Stimulated activated CD4-positive, alpha-beta T cell treated with anti-CD3 and anti-CD28 coated beads, Interleukin-1b, Interleukin-23, amount 100 ng/mL, for 24 hours (primary cell): ENCODE results near the gene PGS1.
A peak's percentile ranks its signal among the peaks of the same experiment; 100 is the strongest.

ENCODE experiments used
- DNase-seq, 4 experiments: peaks; one replicate each; pipeline ENCODE4 v3.0.0-alpha.2; 2020; ENCODE audit warnings: low read depth in 4 of 4, low spot score in 1 of 4

PGS1 gene

DNA sequence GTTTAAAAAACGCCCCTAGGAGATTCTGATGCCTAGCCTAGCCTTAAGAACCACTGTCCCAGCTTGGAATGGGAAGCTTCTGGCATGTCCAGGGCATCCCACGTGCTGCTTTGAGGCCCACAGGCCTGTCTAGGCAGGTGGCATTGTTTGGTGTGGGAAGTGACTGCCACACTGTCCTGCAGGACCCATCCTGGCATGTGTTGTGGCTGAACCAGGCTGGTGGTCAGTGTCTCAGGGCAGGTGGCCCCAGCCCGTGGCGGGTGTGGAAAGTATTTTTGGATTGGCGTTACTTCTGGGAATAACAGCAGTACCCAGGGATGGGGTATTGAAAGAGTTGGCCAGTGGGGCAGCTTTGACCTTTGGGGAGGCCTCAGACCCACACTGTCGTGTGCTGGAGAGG is 27.9 kb downstream of the PGS1 start:
- DNase-seq, result no peak

DNA sequence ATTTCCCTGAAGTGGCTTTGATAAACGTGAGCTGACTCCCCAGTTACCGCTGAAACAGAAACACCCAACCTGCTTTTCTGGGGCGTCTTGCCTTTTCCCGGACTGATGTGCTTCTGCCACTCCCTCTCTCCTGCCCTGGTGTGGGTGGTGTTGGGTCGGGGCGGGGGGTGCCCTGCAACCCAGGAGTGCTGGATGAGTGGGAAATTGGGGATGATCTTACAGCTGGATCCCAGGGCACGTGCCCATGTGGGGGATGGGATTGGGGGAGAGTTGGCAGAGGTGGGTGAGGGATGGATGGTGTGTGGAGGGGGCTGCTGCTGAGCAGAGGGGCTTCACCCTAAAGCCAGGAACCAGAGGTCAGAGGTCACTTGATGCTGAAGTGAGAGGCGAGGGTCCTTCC is 28.5 kb downstream of the PGS1 start:
- DNase-seq, result no peak

DNA sequence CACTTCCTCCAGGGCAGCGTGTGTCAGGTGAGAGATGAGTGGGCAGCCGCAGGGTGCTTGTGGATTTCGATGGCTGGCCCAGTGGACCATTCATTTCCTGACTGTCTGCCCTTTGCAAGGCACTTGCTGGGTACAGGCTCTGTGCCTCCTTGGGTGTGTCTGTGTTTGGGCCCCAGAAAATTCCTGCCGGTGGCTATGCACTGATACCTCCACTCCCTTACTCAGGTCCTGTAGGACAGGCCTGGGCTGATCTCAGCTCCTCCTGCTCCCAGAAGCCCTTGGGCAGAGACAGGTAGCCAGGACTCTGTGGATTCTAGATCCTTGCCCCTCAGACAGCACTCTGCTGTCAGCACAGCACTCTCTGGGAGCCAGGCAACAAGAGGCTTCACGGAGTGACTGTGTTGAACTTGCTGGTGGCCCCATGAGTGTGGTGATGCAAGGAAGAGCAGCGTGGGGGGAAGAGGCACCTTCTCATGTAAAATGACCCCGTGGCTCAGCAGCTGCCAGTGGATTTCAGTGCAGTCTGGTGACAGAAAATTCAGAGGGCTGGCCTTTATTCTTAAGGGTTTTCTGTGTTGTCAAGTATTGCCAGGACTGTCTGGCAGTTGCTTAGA is 29.0 kb downstream of the PGS1 start:
- no peak for DNase-seq

DNA sequence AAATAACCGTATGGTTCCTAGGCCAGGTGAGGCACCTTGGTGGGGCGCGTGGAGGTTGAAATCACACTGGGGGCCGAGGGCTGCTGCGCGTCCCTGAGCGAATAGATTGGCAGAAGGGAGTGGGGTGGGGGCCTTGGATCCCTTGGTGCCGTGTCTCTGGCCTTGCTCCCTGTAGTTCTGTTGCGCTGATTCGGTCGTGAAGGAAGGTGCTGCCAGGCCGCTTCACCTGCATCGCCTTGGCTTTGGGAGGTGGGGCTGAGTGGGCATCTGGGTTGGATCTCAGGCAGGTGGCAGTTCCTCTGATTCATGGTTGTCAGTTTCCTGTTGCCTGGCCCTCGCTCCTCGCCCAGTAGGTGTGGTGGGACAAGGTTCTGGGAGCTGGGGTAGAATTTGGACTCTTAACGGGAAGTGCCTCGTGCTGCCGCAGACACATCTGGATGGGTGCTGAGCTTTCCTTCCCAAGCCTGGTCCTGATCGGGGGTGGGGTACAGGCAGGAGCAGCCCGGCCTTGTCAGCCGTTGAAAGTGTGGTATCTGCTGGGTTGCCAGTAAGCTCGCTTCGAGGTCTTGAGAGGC is 30.1 kb downstream of the PGS1 start:
- DNase-seq, result no peak

DNA sequence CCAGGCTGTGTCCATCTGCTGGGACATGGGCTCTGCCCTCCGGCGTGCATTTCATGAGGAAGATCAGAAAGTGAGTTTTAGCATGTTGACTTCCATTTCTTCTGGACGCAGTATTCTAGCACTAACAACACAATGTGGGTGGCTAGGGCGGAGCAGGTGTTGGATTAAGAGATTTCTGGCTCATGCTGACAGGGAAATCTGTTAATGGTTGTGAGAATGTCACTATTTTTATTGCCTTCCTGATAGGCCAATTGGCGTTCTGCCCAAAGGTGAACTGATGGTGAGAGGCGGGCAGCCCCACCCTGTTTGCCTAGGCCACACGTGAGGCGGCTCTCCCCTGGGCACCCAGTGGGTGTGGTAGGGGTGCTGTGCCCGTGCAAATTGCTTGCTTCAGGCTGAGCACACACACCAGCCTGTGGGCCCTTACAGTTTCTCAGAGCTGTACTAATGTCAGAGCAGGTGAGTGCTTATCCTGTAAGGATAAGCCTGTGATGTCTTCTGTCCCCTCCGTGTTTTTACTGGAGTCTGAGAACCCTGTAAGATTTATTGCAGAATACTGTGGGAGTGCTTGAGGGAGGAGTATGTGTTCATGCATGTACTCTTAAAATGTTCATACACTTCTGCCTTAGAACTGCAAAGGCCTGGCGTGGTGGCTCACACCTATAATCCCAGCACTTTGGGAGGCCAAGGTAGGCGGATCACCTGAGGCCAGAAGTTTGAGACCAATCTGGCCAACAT is 30.9 kb downstream of the PGS1 start:
- no peak for DNase-seq

DNA sequence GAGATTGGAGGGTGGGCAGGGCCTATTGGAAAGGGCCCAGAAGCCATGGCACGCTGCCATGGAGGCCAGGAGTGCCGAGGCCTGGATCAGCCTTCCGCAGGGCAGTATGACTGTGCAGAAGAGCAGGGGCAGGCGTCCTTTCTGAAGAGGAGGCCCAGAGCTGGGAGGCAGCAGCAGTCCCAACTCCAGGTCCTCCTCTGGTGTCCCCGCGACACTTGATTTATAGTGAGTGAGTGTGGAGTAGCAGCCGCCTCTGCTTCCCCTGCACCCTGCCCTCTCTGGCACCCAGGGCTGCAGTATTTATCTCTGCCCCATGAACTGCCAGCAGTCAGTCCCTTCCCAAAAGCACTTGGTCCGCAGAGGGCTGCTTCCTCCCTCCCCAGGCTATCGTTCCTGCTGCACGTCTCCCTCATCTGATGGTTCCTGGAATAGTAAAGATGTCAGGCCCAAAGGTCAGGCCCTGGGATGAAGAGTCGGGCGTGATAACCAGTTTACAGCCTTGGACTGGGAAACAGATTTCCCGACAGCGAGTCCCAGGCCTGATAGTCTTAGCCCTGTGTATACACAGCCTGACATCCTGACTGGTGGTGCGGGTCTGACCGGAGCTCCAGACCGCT is 32.9 kb downstream of the PGS1 start:
- DNase-seq, result no peak

DNA sequence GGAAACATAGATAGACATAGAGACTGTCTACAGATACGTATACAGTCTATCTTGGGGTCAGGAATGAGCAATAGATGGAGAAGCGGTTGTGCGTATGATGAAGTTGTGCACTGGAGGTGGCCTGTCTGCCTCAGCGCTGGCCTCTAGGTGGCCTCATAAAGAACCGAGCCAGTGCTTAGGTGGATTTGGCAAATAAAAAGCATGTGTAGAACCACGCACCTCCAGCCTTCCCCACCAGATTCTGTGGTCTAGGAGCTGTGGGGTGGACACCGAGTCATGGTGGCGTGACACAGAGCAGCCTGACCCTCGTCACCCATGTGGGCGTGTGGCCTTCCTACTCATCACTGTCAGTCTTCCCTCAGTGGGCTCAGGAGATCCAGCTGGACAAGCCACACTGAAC is 34.0 kb downstream of the PGS1 start:
- peak in 1 of 4 experiments; percentile 27 for DNase-seq

DNA sequence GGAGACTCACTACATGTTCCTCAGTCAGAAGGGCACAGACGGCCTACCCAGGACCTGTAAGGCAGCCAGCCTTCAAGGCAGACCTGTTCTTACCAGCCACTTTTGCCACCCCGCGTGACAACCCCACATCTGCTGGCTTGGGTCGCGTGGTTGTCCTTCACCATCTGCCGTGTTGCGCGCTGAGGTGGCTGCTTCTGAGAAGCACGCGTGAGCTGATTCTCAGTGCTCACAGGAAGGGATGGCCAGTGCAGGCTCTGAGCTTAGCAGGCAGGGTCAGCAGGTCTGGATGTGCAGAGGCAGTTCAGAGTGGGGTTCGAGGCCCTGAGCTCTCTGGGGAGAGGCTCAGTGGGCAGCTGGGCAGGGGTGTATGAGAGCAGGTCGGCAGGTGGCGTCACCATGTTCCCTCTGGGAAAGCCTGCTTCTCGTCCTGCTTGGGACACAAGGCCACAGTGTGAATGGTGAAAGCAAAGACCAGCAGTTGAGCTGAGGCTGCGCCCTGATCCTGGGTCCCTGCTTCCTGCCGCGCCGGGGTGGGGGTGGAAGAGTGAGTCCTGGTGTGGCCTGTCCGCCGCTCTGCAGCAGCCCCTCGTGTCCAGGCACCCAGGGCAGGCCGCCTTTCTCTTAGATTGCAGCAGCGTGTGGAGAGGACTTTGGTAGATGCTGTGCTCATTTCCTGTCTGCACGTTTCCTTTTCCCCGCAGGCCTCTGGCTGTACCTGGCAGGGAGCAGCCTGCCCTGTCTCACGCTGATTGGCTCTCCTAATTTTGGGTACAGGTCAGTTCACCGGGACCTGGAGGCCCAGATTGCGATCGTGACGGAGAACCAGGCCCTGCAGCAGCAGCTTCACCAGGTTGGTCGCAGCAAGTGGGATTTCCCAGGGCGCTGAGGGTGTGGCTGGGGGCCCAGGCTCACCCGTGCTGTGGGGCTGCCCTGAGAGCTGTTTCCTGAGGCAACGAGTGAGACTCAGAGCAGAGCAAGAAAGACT is 36.0 kb downstream of the PGS1 start:
- peak in 3 of 4 experiments; percentile 14 to 35 (median 18) for DNase-seq

DNA sequence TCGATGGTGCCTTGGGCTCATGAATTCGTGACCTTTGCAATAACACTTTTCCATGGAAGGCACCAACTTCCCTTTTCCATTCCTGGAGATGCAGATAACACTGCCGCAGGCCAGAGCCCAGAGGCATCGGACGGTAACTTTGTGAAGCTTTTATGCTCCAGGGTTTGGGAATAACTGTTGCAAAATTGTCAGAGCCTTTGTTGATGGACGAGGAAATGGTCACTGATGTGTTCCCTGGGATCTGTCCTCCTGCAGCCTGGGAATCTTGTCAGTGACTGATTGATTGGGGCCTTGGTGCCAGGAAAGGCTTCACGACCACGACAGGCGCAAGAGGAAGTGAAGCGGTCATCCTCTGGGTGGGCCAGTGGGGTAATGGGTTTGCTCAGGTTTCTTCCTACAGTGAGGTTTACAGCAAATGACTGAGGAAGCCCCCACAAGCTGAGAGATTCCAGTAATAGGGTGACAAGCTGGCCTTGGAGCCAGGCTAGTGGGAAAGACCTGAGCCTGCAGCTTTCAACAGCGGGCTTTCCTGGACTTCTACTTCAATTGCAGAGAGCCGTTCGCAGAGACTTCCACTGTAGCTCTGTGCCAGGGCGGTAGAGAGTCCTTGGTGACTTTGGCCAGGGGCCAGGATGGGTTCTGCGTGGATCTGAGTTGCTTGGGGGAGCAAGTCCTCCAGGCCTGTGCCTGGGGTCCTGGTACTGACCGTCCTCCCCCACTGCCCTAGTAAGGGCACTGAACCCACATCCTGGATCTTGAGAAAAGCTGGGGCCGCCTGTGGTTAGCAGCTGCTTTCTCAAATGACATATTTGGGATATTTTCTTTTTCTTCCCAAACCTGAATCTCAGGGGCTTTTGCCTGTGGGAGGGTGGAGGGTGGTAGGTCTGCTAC is 37.6 kb downstream of the PGS1 start:
- DNase-seq, result no peak

DNA sequence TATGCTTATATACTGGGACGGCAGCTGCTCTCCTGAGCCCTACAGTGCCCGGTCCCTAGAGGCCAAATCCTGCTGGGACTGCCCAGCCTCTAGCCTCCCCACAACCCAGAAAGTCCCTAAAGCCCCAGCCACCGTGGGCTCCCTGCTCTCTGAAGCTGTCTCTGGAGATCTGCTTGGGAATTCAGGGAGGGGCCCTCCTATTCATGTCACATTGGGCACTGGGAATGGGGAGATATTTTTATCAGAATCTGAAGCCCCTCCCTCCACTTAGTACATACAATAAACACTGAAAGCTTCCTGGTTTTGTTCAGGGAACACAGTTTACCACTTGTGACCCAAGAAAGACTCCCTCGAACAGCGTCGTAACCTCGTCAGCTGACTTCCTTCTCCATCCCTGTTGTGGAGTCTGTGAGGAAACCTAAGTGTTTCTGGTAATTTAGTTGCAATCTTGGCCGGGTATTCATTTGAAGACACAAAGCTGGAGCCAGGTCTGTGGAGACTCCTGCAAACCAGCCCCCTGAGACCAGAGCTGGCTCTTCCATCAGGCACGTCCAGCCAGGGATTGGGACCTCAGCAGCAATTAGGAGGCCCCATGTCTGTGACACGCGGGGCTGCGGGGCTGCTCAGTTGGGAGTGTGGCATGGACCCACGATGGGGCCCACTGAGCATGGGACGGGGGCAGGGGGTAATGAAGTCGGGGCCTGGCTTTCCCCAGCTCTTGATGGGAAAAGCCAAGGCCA is 38.5 kb downstream of the PGS1 start:
- DNase-seq, result no peak

DNA sequence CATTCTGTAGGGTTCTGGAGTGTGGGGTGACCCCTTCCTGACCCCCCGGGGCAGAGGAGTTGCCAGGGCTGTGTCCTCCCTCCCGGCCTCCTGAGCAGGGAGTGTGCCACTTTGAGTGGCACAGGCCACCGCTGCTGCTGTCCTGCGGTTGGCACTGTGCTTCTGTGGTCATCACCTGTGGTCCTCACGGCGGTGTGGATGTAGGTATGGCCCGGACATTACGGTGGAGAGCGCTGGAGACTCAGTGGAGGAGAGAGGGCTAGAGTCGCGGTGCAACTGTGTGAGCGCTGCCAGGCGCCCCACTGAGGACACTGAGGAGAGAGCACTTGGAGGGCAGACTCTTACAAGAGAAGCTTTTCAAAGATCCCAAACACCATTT is 39.1 kb downstream of the PGS1 start:
- no peak for DNase-seq

DNA sequence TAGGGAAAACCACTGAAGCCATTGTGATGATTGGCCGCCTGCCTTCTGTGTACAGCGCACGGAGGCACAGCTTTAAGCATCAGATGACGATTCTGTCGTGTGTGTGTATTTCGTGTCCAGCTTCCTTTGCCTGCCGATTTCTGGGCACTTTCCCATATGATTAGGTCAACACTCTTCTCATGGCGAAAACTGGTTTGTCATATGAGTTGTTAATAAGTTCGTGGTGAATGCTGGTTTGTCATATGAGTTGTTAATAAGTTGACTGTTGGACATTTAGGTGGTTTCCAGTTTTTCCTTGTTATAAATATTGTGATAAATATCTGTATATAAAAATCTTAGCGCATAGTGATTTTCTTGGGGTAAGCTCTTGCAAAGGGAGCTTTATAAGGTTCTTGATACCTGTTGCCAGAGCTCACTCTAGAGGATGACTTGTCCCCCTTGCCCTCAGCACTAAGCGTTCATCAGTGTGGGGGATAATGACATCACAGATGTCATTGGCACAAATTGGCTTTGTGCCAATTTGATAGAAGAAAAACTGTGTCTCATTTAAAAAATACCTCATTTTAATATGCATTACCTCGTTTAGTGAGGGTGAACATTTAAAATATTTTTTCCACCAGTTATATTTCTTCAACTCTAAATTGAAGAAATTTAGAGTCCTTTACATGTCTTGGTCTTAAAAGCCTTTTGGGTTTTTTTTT is 40.0 kb downstream of the PGS1 start:
- DNase-seq, result no peak

DNA sequence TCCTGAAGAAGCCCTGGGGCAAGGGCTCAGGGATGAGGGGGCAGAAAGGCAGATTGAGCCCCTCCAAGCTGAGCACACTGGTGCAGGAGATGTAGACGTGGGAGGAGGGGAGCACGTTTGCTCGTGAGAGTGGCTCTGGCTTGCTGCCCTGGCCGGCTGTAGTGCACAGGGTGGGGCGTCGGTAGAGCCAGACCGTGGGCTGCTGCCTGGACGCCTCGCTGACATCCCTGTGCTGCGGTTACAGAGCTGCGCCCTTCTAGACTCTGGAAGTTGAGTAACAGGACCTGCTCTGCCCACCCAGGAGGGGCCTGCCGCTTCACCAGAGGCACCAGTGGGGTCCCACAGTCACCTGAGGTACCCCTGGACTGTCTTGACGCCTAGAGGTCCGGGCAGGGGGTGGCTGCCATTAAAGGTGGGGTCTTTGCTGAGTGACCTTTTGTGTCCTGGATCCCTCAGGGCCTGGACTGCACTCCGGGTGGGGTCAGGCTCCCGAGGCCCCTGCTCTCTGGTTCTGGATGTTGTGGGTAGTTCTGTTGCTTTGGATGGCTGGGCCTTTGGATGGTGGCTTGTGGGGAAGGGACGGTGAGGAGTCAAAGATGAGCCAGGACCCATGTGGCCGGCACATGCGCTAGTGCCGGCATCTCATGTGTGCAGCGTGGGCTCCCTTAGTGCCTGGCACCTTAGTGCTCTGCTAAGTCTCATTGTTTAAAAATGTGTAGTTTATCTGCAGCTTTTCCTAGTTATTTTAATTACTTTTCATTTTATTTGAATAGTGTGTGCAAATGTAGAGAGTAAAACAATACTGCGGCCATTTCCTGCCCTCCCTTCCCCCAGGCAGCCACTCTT is 41.7 kb downstream of the PGS1 start:
- no peak for DNase-seq

DNA sequence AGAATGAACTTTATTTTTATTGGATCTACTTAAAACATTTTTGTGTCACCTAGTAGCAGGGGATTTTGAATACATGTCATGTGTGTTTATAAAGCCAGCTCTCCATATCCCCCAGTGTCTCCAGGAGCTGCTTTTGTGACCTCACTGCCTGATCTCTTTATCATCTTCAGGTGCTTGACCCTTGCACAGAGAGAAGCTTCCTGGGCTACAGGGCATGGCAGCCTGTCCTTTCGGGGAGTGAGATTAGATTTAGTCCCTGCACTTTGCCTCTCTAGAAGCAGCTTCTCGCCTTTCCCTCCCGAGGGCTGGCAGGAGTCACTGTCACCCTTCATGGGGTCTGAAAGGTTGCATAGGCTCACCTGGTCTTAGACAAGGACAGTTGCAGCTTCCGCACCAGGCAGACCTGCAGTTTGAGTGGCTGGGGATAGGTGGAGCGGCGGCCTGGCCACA is 42.7 kb downstream of the PGS1 start:
- no peak for DNase-seq

DNA sequence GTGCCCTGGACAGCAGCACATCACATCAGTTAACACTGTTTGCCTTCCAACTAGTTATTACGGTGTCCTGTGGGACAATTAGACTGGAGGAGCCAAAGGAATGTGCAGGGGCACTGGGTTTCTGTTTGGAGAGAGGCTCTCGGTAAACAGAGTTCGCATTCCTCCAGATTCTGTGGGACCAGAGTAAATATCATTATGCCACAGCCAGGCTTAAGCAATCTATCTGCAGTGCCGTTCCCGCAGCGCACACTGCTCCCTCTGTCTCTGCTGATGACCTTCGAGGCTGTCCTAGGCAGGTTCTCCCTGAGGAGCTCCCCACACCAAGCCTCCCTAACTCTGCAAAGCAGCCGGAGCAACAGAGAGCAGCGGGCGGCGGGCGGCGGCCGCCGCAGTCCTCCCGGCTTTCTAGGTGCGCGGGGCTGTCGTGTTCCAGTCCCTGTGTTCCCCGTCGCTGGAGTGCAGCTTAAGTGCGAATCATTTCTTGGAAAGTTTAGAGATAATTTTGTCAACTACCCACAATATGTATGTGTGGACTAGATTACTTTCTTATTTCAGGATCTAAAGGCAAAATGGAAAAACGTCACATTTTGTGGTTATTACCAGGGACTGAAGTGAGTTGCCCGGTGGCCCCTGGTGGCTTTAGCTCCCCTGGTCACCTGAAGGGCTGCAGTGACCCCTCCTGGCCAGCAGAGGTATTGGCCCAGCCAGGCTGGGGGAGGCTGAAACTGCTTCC is 43.3 kb downstream of the PGS1 start:
- peak in 3 of 4 experiments; percentile 50 to 61 (median 53) for DNase-seq

DNA sequence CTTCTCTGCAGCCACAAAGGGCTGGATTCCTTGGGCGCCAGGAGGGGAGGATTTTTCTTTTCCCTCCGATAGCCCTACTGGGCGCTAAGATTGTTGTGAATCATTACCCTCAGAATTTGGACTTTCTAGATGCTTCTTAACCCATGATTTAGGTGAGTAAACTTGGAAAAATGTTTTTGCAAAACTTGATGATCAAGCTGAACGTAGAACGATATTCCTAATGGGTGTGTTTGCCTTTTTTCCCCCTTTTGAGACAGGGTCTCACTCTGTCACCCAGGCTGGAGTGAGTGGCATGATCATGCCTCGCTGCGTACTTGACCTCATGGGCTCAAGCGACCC is 43.8 kb downstream of the PGS1 start:
- DNase-seq, result no peak

DNA sequence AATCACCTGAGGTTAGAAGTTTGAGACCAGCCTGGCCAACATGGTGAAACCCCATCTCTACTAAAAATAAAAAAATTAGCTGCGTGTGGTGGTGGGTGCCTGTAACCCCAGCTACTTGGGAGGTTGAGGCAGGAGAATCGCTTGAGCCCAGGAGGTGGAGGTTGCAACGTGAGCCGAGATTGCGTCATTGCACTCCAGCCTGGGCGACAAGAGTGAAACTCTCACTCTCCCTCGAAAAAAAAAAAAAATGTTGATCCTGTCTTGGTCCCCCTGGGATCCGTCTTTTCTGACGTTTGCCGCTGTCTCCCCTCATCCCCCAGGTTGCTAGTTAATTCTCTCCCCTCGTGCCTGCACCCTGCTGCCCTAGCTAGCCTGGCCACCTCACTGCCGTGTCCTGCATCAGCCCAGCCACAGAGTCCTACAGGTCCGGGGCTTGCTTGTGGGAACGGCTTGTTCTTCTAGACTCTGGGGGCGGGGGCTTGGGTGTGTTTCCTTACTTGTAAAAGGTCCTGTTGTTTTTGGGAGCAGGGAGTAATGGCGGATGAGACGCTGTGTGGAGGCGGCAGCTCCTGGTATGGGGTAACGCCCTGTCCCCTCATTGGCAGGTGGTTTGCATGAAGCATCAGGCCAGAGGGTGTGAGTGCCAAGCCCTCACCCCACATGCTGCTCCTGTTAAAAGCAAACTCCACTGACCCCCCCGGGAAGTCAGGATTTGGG is 44.6 kb downstream of the PGS1 start:
- DNase-seq, result no peak
